ENCODE results near the gene LRR1.

LRR1 gene

DNA sequence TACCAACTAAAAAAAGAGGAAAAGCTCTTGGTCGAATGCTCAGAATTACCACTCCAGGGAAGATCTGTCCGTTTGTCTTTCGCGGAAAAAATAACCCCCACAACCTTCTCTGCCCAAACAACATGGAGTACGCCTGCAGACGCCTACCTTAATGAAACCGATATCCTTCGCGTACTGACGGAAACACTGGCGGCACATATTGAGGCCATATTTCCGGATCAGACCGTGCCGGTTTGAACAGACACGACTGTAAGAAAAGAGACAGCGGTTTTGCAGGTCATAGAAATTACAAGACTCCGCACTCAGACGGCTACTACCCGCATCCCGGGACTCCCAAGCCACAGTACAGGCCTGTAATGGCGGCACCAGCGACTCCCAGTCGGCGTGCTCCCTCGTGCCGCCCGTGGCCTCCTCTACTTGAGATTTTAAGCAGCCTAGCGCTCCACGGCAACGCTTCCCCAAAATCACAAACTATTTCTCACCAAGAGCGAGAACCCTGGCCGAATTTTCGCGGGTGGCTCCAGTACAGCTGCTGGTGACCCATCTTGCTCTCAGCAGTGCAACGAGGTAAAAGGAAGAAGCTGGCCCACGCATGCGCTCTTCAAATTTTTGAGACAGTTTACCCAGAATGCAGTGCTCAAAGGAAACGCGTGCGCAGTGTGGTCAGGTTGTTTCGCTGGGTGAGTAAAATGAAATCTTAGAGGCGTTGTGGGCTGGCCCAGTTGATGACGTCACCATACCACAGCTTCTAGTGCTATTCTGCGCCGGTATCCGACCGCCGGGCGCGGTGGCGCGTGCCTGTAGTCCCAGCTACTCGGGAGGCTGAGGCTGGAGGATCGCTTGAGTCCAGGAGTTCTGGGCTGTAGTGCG lies 12.7 kb upstream of the LRR1 start, which contains the start of gene RPS29 (continued):
- TF ChIP-seq ZNF701 (tag by site-specific recombination; IDR thresholded peaks at IDR 0.05) (no peak), ZIC2 (tag by site-specific recombination; IDR thresholded peaks at IDR 0.05) (no peak), ZBTB17 (tag by site-specific recombination; IDR thresholded peaks at IDR 0.05) (no peak; the same call in 1 of the 2 replicates), YY1 (tag by site-specific recombination; IDR thresholded peaks at IDR 0.05) (peak; percentile 82), KLF1 (tag by site-specific recombination; IDR thresholded peaks at IDR 0.05) (no peak), BCL11A (tag by site-specific recombination; IDR thresholded peaks at IDR 0.05; ENCODE audit: low read depth) (no peak), ZNF394 (tag by site-specific recombination; IDR thresholded peaks at IDR 0.05; ENCODE audit: borderline replicate concordance) (peak; percentile 89), ZNF112 (tag by site-specific recombination; IDR thresholded peaks at IDR 0.05) (no peak), ZNF777 (tag by site-specific recombination; IDR thresholded peaks at IDR 0.05; ENCODE audit: borderline replicate concordance) (no peak), ZNF248 (tag by site-specific recombination; IDR thresholded peaks at IDR 0.05) (no peak), KLF16 (tag by site-specific recombination; IDR thresholded peaks at IDR 0.05) (peak; percentile 64), ZNF391 (tag by site-specific recombination; IDR thresholded peaks at IDR 0.05; ENCODE audit: borderline replicate concordance, low read depth) (peak; percentile 94; the same call in 1 of the 2 replicates), ZNF514 (tag by site-specific recombination; IDR thresholded peaks at IDR 0.05) (no peak), ZSCAN23 (tag by site-specific recombination; IDR thresholded peaks at IDR 0.05) (peak; percentile 63; the same call in 1 of the 2 replicates), RBAK (tag by site-specific recombination; IDR thresholded peaks at IDR 0.05) (no peak), ZNF830 (tag by site-specific recombination; IDR thresholded peaks at IDR 0.05; ENCODE audit: low read depth) (no peak), ZNF302 (tag by site-specific recombination; IDR thresholded peaks at IDR 0.05; ENCODE audit: low read depth) (no peak), MYNN (tag by site-specific recombination; IDR thresholded peaks at IDR 0.05; ENCODE audit: borderline replicate concordance) (no peak), ZNF157 (tag by site-specific recombination; IDR thresholded peaks at IDR 0.05) (no peak), ZFHX2 (tag by site-specific recombination; conservative IDR thresholded peaks at IDR 0.05) (peak; percentile 56), ZNF776 (tag by site-specific recombination; IDR thresholded peaks at IDR 0.05; ENCODE audit: borderline replicate concordance) (no peak), SP7 (tag by site-specific recombination; IDR thresholded peaks at IDR 0.05) (peak; percentile 85), ZNF416 (tag by site-specific recombination; IDR thresholded peaks at IDR 0.05) (no peak)
- TF ChIP-seq, protein P1, sequence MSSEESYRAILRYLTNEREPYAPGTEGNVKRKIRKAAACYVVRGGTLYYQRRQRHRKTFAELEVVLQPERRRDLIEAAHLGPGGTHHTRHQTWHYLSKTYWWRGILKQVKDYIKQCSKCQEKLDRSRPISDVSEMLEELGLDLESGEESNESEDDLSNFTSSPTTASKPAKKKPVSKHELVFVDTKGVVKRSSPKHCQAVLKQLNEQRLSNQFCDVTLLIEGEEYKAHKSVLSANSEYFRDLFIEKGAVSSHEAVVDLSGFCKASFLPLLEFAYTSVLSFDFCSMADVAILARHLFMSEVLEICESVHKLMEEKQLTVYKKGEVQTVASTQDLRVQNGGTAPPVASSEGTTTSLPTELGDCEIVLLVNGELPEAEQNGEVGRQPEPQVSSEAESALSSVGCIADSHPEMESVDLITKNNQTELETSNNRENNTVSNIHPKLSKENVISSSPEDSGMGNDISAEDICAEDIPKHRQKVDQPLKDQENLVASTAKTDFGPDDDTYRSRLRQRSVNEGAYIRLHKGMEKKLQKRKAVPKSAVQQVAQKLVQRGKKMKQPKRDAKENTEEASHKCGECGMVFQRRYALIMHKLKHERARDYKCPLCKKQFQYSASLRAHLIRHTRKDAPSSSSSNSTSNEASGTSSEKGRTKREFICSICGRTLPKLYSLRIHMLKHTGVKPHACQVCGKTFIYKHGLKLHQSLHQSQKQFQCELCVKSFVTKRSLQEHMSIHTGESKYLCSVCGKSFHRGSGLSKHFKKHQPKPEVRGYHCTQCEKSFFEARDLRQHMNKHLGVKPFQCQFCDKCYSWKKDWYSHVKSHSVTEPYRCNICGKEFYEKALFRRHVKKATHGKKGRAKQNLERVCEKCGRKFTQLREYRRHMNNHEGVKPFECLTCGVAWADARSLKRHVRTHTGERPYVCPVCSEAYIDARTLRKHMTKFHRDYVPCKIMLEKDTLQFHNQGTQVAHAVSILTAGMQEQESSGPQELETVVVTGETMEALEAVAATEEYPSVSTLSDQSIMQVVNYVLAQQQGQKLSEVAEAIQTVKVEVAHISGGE (tag by site-specific recombination; conservative IDR thresholded peaks at IDR 0.05; ENCODE audit: low read depth), result peak; percentile 22; the same call in 1 of the 2 replicates
- TF ChIP-seq, protein P2, sequence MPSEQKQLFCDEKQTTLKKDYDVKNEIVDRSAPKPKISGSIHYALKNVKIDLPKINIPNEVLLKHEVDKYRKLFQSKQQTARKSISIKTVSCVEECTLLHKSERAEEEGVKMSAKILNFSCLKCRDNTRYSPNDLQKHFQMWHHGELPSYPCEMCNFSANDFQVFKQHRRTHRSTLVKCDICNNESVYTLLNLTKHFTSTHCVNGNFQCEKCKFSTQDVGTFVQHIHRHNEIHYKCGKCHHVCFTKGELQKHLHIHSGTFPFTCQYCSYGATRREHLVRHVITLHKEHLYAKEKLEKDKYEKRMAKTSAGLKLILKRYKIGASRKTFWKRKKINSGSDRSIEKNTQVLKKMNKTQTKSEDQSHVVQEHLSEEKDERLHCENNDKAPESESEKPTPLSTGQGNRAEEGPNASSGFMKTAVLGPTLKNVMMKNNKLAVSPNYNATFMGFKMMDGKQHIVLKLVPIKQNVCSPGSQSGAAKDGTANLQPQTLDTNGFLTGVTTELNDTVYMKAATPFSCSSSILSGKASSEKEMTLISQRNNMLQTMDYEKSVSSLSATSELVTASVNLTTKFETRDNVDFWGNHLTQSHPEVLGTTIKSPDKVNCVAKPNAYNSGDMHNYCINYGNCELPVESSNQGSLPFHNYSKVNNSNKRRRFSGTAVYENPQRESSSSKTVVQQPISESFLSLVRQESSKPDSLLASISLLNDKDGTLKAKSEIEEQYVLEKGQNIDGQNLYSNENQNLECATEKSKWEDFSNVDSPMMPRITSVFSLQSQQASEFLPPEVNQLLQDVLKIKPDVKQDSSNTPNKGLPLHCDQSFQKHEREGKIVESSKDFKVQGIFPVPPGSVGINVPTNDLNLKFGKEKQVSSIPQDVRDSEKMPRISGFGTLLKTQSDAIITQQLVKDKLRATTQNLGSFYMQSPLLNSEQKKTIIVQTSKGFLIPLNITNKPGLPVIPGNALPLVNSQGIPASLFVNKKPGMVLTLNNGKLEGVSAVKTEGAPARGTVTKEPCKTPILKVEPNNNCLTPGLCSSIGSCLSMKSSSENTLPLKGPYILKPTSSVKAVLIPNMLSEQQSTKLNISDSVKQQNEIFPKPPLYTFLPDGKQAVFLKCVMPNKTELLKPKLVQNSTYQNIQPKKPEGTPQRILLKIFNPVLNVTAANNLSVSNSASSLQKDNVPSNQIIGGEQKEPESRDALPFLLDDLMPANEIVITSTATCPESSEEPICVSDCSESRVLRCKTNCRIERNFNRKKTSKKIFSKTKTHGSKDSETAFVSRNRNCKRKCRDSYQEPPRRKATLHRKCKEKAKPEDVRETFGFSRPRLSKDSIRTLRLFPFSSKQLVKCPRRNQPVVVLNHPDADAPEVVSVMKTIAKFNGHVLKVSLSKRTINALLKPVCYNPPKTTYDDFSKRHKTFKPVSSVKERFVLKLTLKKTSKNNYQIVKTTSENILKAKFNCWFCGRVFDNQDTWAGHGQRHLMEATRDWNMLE (tag by site-specific recombination; conservative IDR thresholded peaks at IDR 0.05; ENCODE audit: low read depth), result no peak
- TF ChIP-seq, protein P3, sequence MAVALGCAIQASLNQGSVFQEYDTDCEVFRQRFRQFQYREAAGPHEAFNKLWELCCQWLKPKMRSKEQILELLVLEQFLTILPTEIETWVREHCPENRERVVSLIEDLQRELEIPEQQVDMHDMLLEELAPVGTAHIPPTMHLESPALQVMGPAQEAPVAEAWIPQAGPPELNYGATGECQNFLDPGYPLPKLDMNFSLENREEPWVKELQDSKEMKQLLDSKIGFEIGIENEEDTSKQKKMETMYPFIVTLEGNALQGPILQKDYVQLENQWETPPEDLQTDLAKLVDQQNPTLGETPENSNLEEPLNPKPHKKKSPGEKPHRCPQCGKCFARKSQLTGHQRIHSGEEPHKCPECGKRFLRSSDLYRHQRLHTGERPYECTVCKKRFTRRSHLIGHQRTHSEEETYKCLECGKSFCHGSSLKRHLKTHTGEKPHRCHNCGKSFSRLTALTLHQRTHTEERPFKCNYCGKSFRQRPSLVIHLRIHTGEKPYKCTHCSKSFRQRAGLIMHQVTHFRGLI (tag by site-specific recombination; IDR thresholded peaks at IDR 0.05), result no peak
- TF ChIP-seq, protein P4, sequence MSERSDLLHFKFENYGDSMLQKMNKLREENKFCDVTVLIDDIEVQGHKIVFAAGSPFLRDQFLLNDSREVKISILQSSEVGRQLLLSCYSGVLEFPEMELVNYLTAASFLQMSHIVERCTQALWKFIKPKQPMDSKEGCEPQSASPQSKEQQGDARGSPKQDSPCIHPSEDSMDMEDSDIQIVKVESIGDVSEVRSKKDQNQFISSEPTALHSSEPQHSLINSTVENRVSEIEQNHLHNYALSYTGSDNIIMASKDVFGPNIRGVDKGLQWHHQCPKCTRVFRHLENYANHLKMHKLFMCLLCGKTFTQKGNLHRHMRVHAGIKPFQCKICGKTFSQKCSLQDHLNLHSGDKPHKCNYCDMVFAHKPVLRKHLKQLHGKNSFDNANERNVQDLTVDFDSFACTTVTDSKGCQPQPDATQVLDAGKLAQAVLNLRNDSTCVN (tag by site-specific recombination; optimal IDR thresholded peaks at IDR 0.05), result peak; percentile 75

All from HEK293 (cell line).